Lower leg skin (tissue), 4 donors: ENCODE data around the gene STX8. TPM values are rescaled to one million over a fixed set of nuclear protein-coding genes. Genes with fewer than 3 reads are reported as not detected.
"Not testable (repeated sequence)": the region's sequence is repeated elsewhere in the genome, so short reads cannot be mapped to it uniquely, and the experiment has no call there.

ENCODE experiments used
- DNase-seq, 2 donors: peaks; one replicate each; pipeline ENCODE4 v3.0.0-alpha.2; 2019; ENCODE audit warnings: low spot score in 2 of 2
- H3K4me3 ChIP-seq: fragments of 200-600 bp; sonication (generic); 2 replicates; pipeline ENCODE4 v1.5.1; 2017; ENCODE audit warnings: mild to moderate bottlenecking, low read depth; ENCODE audit not compliant: poor library complexity, severe bottlenecking
- CTCF ChIP-seq, 3 donors: fragments of 450-650 bp; IDR thresholded peaks; one replicate each; pipeline ENCODE4 v1.5.1; 2016; ENCODE audit warnings: antibody characterized with exemption in 3 of 3, mild to moderate bottlenecking in 3 of 3, moderate library complexity in 2 of 3
- POLR2A ChIP-seq, 2 donors: fragments of 450-650 bp; IDR thresholded peaks; one replicate each; pipeline ENCODE4 v1.6.1; 2016 to 2017; ENCODE audit warnings: antibody characterized with exemption in 2 of 2, mild to moderate bottlenecking in 1 of 2, moderate library complexity in 1 of 2
- WGBS, 2 donors: methylation state at CpG; one replicate each; pipeline ENCODE4 v1.1.5; 2018; 5-methylcytosine and 5-hydroxymethylcytosine counted together
- intact Hi-C: fragments of 100-400 bp; cut with DNase I; formaldehyde crosslinking; loops from one replicate; pipeline ENCODE4 v1.15.0; 2023; ENCODE audit warnings: low total_unique reads
- total RNA-seq, 4 donors: library from RNA; depleted of rRNA; stranded (reverse); fragments of >200 nt; gene quantifications; one replicate each; pipeline ENCODE4 v1.1.0, GENCODE V29; 2016

The STX8 gene
- total RNA-seq, 4 donors from 2014 or later, result 32.1 to 56.4 (median 45.1) TPM

GRCh38 chr17:9382626-9383025 lies 193.0 kb downstream of the STX8 start:
- 82 to 87% methylated on average over 2 of the region's 2 CpGs for WGBS, 2 donors
- intact Hi-C loops, result no loop called here
- no peak overlapping the region for H3K4me3 ChIP-seq
- DNase-seq, result no peak
- no peak for TF ChIP-seq POLR2A (IDR thresholded peaks at IDR 0.05)
- no peak for TF ChIP-seq CTCF (IDR thresholded peaks at IDR 0.05)

GRCh38 chr17:9381068-9381467 lies 194.6 kb downstream of the STX8 start:
- 97 to 100% methylated on average over 2 of the region's 2 CpGs for WGBS, 2 donors
- no peak for DNase-seq
- intact Hi-C loops, result no loop called here
- TF ChIP-seq POLR2A (IDR thresholded peaks at IDR 0.05) (no peak), CTCF (IDR thresholded peaks at IDR 0.05) (no peak)
- H3K4me3 ChIP-seq, result no peak overlapping the region

- H3K4me3 ChIP-seq, result no peak overlapping the region
- intact Hi-C loops, result no loop called here
- 95 to 97% methylated on average over 4 of the region's 4 CpGs for WGBS, 2 donors
- DNase-seq, result no peak
- TF ChIP-seq POLR2A (IDR thresholded peaks at IDR 0.05), result no peak
- no peak for TF ChIP-seq CTCF (IDR thresholded peaks at IDR 0.05)
Measured at GRCh38 chr17:9380361-9380760, 195.3 kb downstream of the STX8 start.

- WGBS, 2 donors, result 86 to 96% methylated on average over 9 of the region's 9 CpGs
- intact Hi-C loops, DNase-seq, H3K4me3 ChIP-seq: not testable (repeated sequence)
Measured at GRCh38 chr17:9376177-9376576, 199.4 kb downstream of the STX8 start.

GRCh38 chr17:9371019-9371418 lies 204.6 kb downstream of the STX8 start:
- DNase-seq, result no peak
- 48 to 58% methylated on average over 4 of the region's 4 CpGs for WGBS, 2 donors
- H3K4me3 ChIP-seq, result no peak overlapping the region
- intact Hi-C loops, result no loop called here
- TF ChIP-seq POLR2A (IDR thresholded peaks at IDR 0.05) (no peak), CTCF (IDR thresholded peaks at IDR 0.05) (no peak)

GRCh38 chr17:9370467-9370866 lies 205.2 kb downstream of the STX8 start:
- DNase-seq, result no peak
- 68 to 71% methylated on average over 6 of the region's 6 CpGs for WGBS, 2 donors
- TF ChIP-seq POLR2A (IDR thresholded peaks at IDR 0.05), result no peak
- no peak for TF ChIP-seq CTCF (IDR thresholded peaks at IDR 0.05)
- H3K4me3 ChIP-seq, result no peak overlapping the region
- intact Hi-C loops, result no loop called here
